A673 (cell line): Measurements from ENCODE around the gene TRIM56. TPM values are rescaled to one million over a fixed set of nuclear protein-coding genes. Genes with fewer than 3 reads are reported as not detected.
"Not testable (repeated sequence)": the region's sequence is repeated elsewhere in the genome, so short reads cannot be mapped to it uniquely, and the experiment has no call there.

Experiments used
- BruUV-seq: library from RNA; stranded (reverse); fragments of 400-500 nt; replicated peaks from 2 replicates; lab custom pipeline; 2021; lab: Mats Ljungman, UMichigan
- CTCF ChIA-PET: fragments of 300-600 bp; sonication (Branson Sonifier 250); formaldehyde crosslinking; loops from one replicate; lab custom pipeline; 2022; ENCODE audit warnings: antibody characterized with exemption; lab: Charles Lee
- POLR2A ChIA-PET: fragments of 300-600 bp; sonication (Branson Sonifier 250); formaldehyde crosslinking; loops from one replicate; lab custom pipeline; 2022; ENCODE audit warnings: antibody characterized with exemption; ENCODE audit not compliant: low non-redundant PET; lab: Charles Lee
- DNase-seq: peaks from one replicate; pipeline ENCODE4 v3.0.0-alpha.2; 2015; ENCODE audit warnings: low spot score
- H3K27ac ChIP-seq: fragments of 200-600 bp; sonication (generic); 2 replicates; pipeline ENCODE4 v1.5.1; 2016; ENCODE audit warnings: mixed run types, low read depth, mild to moderate bottlenecking, mixed read lengths, antibody characterized with exemption, low read length; ENCODE audit not compliant: poor library complexity, severe bottlenecking
- H3K27me3 ChIP-seq: fragments of 200-600 bp; sonication (generic); replicated peaks from 2 replicates; pipeline ENCODE4 v1.6.1; 2017; ENCODE audit warnings: mixed run types, low read depth, mild to moderate bottlenecking, mixed read lengths, antibody characterized with exemption, low read length; ENCODE audit not compliant: insufficient read depth, poor library complexity
- H3K36me3 ChIP-seq: fragments of 200-600 bp; sonication (generic); 2 replicates; pipeline ENCODE4 v1.6.1; 2016; ENCODE audit warnings: mixed run types, mild to moderate bottlenecking, mixed read lengths, antibody characterized with exemption, low read length; ENCODE audit not compliant: insufficient read depth, poor library complexity, severe bottlenecking
- H3K4me1 ChIP-seq: fragments of 200-600 bp; sonication (generic); 2 replicates; pipeline ENCODE4 v1.6.1; 2017; ENCODE audit warnings: mixed run types, mild to moderate bottlenecking, mixed read lengths, antibody characterized with exemption, low read length; ENCODE audit not compliant: insufficient read depth, poor library complexity, severe bottlenecking
- H3K4me3 ChIP-seq: fragments of 200-600 bp; sonication (generic); 2 replicates; pipeline ENCODE4 v1.5.1; 2016; ENCODE audit warnings: low read depth, mixed run types, mild to moderate bottlenecking, mixed read lengths, low read length; ENCODE audit not compliant: poor library complexity, severe bottlenecking
- H3K9me3 ChIP-seq: fragments of 200-600 bp; sonication (generic); 2 replicates; pipeline ENCODE4 v1.6.1; 2016; ENCODE audit warnings: mixed run types, low read depth, mild to moderate bottlenecking, mixed read lengths, antibody characterized with exemption, low read length; ENCODE audit not compliant: poor library complexity, severe bottlenecking
- CTCF ChIP-seq: fragments of 300-800, 200-600 bp; sonication (generic); conservative IDR thresholded peaks from 2 replicates; pipeline ENCODE4 v1.5.1; 2017; ENCODE audit warnings: low read depth, mild to moderate bottlenecking, antibody characterized with exemption, low read length, moderate library complexity, mixed read lengths
- EZH2 ChIP-seq: fragments of 200-600 bp; sonication (generic); IDR thresholded peaks from 2 replicates; pipeline ENCODE4 v1.6.1; 2017; ENCODE audit warnings: borderline replicate concordance, low read depth, mild to moderate bottlenecking, mixed read lengths, antibody characterized with exemption, low read length; ENCODE audit not compliant: poor library complexity, severe bottlenecking
- intact Hi-C: fragments of 100-400 bp; cut with micrococcal nuclease; formaldehyde crosslinking; loops from one replicate; pipeline ENCODE4 v1.10.0; 2022; ENCODE audit not compliant: unreplicated experiment
- total RNA-seq: library from RNA; stranded (reverse); gene quantifications from 2 replicates; pipeline ENCODE4 v1.2.3, GENCODE V29; 2021

TRIM56 gene
- total RNA-seq, 1 experiment from 2014 or later, result 32.3 TPM

- intact Hi-C loops, result no loop called here
- TF ChIP-seq CTCF (no peak), EZH2 (no peak)
- DNase-seq, result no peak
- BruUV-seq, result no TSS peak
- no peaks in the 10 kb centered on the region for H3K4me1 ChIP-seq
- H3K27me3 ChIP-seq, result no peaks in the 10 kb centered on the region
- no peaks in the 10 kb centered on the region for H3K36me3 ChIP-seq
- H3K27ac ChIP-seq, result no peak overlapping the region
- CTCF ChIA-PET, result no interaction called here
- POLR2A ChIA-PET, result no interaction called here
- no peak overlapping the region for H3K4me3 ChIP-seq
- no peaks in the 10 kb centered on the region for H3K9me3 ChIP-seq
These were observed 35.0 kb downstream of the TRIM56 start for GRCh38 chr7:101120315-101120714.

- BruUV-seq, DNase-seq, H3K36me3 ChIP-seq, H3K4me3 ChIP-seq, intact Hi-C loops, H3K27me3 ChIP-seq, H3K9me3 ChIP-seq, H3K4me1 ChIP-seq: not testable (repeated sequence)
- peak overlapping the region; percentile 61 for H3K27ac ChIP-seq
- ChIA-PET CTCF (interaction anchor here (0.7 kb wide), 1 partner anchor 13 kb away, joined by 12 read pairs; no protein-coding TSS in a partner anchor), POLR2A (interaction anchor here (0.6 kb wide), 1 partner anchor 17 kb away, joined by 6 read pairs; no protein-coding TSS in a partner anchor)
These were observed 36.3 kb downstream of the TRIM56 start for GRCh38 chr7:101121631-101121990.

GRCh38 chr7:101121991-101122932 lies 37.0 kb downstream of the TRIM56 start:
- H3K4me1 ChIP-seq, result peaks cover 13% of the 10 kb centered on the region
- CTCF ChIA-PET, result no interaction called here
- no TSS peak for BruUV-seq
- no peaks in the 10 kb centered on the region for H3K36me3 ChIP-seq
- POLR2A ChIA-PET, result interaction anchor here (0.6 kb wide), 1 partner anchor 16 kb away, joined by 6 read pairs; no protein-coding TSS in a partner anchor
- H3K9me3 ChIP-seq, result no peaks in the 10 kb centered on the region
- TF ChIP-seq EZH2 (no peak), CTCF (no peak)
- no peaks in the 10 kb centered on the region for H3K27me3 ChIP-seq
- no peak overlapping the region for H3K4me3 ChIP-seq
- H3K27ac ChIP-seq, result peak overlapping the region; percentile 61
- intact Hi-C loops, result no loop called here
- DNase-seq, result peak; percentile 58
